Superior temporal gyrus (tissue), 1 donor: Measurements from ENCODE around the gene LAMA3.

Source experiments
- DNase-seq: peaks from one replicate; pipeline ENCODE4 v3.0.0-alpha.2; 2016; ENCODE audit errors: extremely low spot score

Gene LAMA3

GRCh38 chr18:23876921-23877320, 187.7 kb downstream of the LAMA3 start:
- no peak for DNase-seq

GRCh38 chr18:23877371-23877770, 188.1 kb downstream of the LAMA3 start:
- DNase-seq: no peak

- no peak for DNase-seq
Measured at GRCh38 chr18:23878336-23878900, 189.2 kb downstream of the LAMA3 start.

DNA sequence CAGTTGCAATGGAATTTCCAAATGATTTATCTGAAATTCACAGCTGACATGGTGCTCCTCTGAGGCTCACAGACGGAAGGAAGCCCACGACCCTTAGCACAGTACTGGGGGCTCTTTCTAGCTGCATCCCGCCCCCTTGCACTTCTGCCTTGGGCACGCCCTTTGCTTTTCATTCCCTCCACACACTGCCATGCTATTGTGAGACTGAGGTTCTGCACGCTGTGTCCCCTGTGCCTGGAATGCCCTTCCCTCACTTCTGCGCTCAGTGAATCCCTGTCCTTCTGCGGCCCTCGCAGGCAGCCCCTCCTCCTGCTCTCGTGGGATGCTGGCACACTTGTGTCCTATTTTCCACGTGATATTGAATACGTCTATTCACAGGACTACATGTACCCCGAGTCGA, 189.9 kb downstream of the LAMA3 start:
- no peak for DNase-seq

DNA sequence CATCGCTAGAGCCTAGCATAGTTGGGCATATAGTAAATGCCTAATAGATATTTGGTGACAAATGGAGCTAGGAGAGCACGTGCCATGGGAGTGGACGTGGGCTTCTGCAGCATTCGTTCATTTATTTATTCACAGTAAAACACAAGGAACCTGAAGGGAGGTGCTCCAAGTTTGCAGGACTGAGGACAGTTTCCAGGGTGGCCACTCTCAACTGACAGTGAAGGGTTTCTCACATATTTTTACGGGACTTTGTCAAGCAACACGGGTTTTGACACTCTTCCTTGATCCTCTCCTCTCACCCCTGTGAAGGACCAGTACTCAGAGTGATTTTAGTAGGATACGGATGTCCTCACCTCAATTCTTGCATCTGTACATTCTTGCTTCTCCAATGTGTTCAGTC, 190.3 kb downstream of the LAMA3 start:
- no peak for DNase-seq

DNA sequence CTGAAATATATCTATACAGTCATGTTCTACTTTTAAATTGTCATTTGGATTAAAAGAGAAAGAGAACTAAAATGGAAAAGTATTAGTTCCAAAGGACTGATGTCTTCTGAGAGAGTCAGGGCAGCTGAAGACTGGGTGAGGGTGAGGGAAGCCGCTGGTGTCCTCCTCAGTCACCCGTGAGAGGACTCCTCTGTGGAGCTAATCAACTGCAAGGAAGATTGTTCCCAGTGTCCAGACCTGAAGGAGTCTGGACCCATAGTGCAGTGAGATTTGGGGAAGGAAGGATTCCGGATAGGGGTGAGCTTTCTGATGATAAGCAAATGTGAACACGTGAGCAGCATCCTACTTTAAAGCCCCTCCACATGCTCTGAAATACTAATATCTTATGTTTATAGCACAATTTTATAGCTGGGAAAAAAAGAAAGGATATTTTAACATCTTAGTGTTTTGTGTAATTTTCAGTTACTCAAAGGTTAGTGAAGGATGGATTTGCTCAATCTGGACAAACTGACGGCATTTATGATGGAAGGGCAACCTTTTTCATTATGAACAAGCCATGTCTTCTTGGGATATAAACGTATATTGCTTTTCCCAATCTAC, 190.8 kb downstream of the LAMA3 start:
- no peak for DNase-seq

- DNase-seq: no peak
Measured at GRCh38 chr18:23880931-23881617, 191.8 kb downstream of the LAMA3 start.

- DNase-seq: no peak
Measured at GRCh38 chr18:23881778-23882177, 192.5 kb downstream of the LAMA3 start.

DNA sequence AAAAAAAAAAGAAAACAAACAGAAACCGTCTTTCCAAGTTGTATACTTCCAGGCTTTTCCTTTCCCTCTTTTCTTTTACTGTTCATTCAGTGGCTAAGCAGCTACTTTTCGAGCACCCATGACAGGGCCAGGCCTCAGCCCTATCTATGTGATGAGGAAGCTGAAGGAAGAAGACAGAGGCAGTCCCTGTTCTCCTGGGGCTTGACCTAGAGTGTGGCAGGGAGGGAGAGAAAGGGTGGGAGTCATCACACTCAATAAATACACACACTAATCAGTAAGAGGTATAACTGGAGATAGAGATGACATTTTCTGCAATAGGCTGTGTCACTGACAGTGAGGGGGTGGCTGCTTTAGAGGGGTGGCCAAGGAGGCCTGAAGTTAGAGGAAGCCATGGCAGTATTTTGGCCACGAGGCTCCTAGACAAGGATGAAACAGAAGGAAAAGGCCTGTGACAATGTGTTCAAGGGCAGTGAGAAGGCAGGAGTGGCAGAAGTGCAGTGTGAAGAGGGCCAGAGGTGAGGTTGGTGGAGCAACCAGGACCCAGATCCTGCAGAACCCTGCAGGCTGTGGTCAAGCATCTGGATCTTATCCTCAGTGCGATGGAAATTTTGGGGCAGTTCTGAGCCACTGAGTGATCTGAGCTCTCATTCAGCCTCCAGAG, 193.5 kb downstream of the LAMA3 start:
- no peak for DNase-seq

- DNase-seq: no peak
Measured at GRCh38 chr18:23883277-23883790, 194.1 kb downstream of the LAMA3 start.

GRCh38 chr18:23884681-23885375, 195.6 kb downstream of the LAMA3 start:
- no peak for DNase-seq

- DNase-seq: no peak
Measured at GRCh38 chr18:23885750-23886149, 196.5 kb downstream of the LAMA3 start.

- DNase-seq: no peak
Measured at GRCh38 chr18:23887035-23887434, 197.8 kb downstream of the LAMA3 start.

GRCh38 chr18:23887493-23887892, 198.2 kb downstream of the LAMA3 start:
- DNase-seq: no peak

GRCh38 chr18:23888881-23889280, 199.6 kb downstream of the LAMA3 start:
- no peak for DNase-seq

DNA sequence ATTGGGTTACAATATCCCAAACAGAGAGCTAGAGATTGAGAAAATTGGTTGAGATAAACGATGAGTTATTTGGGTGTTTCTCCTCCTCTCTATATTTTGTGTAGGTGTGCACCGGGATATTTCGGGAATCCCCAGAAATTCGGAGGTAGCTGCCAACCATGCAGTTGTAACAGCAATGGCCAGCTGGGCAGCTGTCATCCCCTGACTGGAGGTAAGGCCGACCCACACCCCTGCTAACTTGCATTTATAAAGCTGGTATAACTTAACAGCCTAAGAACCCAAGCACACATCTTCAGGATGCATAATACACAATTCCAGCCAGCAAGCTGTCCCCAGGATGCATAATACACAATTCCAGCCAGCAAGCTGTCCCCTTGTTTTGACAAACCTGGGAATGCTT, 200.7 kb downstream of the LAMA3 start:
- DNase-seq: no peak

- DNase-seq: no peak
Measured at GRCh38 chr18:23890589-23890988, 201.3 kb downstream of the LAMA3 start.

DNA sequence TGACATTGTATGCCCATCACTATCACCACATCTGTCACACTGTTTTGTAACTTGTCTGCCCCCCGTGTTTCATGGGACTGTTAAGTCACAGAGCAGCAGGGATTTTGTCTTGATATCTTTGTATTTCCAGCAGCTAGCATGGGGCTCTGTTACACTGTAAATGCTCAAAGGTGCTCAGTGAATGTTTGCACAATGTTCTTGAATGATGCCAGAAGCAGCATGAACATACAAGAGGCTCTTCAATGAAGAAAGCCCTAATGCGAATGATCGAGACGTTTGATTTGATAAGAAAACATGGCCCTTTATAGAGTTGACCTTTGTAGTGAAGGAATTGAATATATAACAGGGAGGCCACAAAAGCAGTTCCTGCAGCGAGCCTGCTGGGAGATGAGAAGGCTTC, 204.4 kb downstream of the LAMA3 start:
- no peak for DNase-seq

DNA sequence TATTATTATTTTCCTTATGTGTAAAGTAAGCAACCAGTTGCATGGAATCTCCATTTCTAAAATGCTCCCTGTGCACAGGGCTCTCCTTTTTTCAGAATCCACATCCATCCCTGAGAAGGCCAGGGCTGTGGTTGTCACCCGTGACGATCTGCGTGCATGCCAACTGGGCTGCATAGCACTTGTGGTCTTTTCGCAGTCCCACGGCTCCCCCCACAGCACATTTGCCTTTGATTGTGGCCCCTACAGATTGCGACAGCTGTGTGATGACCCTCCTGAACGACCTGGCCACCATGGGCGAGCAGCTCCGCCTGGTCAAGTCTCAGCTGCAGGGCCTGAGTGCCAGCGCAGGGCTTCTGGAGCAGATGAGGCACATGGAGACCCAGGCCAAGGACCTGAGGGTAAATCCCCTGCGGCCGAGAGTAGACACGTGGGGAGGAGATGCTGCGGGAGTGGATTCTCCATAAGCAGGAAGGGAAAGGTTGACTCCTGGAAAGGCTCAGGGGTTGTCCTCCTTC, 205.5 kb downstream of the LAMA3 start:
- no peak for DNase-seq

GRCh38 chr18:23897291-23897690, 208.0 kb downstream of the LAMA3 start:
- no peak for DNase-seq

- no peak for DNase-seq
Measured at GRCh38 chr18:23897733-23898132, 208.5 kb downstream of the LAMA3 start.

DNA sequence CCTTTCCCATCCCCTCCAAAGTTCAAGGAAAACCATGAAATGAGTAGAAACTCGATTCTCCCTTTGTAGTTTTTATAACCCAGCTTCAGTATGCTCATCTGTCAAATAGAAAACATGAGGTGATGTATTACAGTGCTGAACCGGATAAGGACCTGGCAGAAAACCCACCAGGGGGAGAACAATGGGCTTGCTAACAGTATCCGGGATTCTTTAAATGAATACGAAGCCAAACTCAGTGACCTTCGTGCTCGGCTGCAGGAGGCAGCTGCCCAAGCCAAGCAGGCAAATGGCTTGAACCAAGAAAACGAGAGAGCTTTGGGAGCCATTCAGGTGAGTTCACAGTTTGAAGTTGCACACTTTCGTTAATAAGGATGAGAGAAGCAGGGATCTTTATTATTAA, 211.7 kb downstream of the LAMA3 start:
- no peak for DNase-seq
